Measurements from ENCODE around the gene LRRC59.

- TF ChIP-seq CTCF (IDR thresholded peaks at IDR 0.05), result no peak
- TF ChIP-seq POLR2A (IDR thresholded peaks at IDR 0.05), result no peak
These were observed 837 bp downstream of the LRRC59 start for GRCh38 chr17:50396261-50397110.

Measured in lower leg skin (tissue), 3 donors.